Suprapubic skin (tissue), 4 donors: ENCODE results near the gene ACER1.

Experiments used
- CTCF ChIP-seq, 2 donors: fragments of 200-600 bp in 1 of 2; fragments of 450-650 bp in 1 of 2; sonication (generic) in 1 of 2; IDR thresholded peaks; one replicate each; pipeline ENCODE4 v1.5.1; 2016 to 2019; ENCODE audit warnings: antibody characterized with exemption in 2 of 2, mild to moderate bottlenecking in 1 of 2, moderate library complexity in 1 of 2
- EP300 ChIP-seq: sonication (generic); formaldehyde crosslinking; IDR thresholded peaks from one replicate; pipeline ENCODE4 v1.6.1; 2017; ENCODE audit warnings: antibody characterized with exemption
- POLR2A ChIP-seq, 2 donors: fragments of 450-650 bp; IDR thresholded peaks; one replicate each; pipeline ENCODE4 v1.6.1; 2017; ENCODE audit warnings: antibody characterized with exemption in 2 of 2, mild to moderate bottlenecking in 2 of 2, moderate library complexity in 2 of 2
- POLR2AphosphoS5 ChIP-seq, 3 donors: sonication (generic); formaldehyde crosslinking; IDR thresholded peaks; one replicate each; pipeline ENCODE4 v1.6.1; 2017; ENCODE audit warnings: antibody characterized with exemption in 3 of 3

GRCh38 chr19:6271251-6271650, 62.2 kb downstream of the ACER1 start:
- TF ChIP-seq POLR2A (IDR thresholded peaks at IDR 0.05), result no peak
- TF ChIP-seq CTCF (IDR thresholded peaks at IDR 0.05), result no peak
- no peak for TF ChIP-seq EP300
- TF ChIP-seq POLR2AphosphoS5 (IDR thresholded peaks at IDR 0.05), result no peak
